ENCODE results near the gene CD300LF.

- TF ChIP-seq CTCF (IDR thresholded peaks at IDR 0.05; ENCODE audit: low read length) (no peak), EZH2 (IDR thresholded peaks at IDR 0.05; ENCODE audit: borderline replicate concordance, low read length) (no peak)
These were observed 33.3 kb downstream of the CD300LF start for GRCh38 chr17:74679374-74679773.

Measured in OCI-LY1 (cell line).